Activated CD4-positive, alpha-beta T cell treated with anti-CD3 and anti-CD28 coated beads for 1 hour (primary cell): ENCODE results near the gene GTF3A.

Source experiments
- DNase-seq: peaks from one replicate; pipeline ENCODE4 v3.0.0-alpha.2; 2020

The GTF3A gene

DNA sequence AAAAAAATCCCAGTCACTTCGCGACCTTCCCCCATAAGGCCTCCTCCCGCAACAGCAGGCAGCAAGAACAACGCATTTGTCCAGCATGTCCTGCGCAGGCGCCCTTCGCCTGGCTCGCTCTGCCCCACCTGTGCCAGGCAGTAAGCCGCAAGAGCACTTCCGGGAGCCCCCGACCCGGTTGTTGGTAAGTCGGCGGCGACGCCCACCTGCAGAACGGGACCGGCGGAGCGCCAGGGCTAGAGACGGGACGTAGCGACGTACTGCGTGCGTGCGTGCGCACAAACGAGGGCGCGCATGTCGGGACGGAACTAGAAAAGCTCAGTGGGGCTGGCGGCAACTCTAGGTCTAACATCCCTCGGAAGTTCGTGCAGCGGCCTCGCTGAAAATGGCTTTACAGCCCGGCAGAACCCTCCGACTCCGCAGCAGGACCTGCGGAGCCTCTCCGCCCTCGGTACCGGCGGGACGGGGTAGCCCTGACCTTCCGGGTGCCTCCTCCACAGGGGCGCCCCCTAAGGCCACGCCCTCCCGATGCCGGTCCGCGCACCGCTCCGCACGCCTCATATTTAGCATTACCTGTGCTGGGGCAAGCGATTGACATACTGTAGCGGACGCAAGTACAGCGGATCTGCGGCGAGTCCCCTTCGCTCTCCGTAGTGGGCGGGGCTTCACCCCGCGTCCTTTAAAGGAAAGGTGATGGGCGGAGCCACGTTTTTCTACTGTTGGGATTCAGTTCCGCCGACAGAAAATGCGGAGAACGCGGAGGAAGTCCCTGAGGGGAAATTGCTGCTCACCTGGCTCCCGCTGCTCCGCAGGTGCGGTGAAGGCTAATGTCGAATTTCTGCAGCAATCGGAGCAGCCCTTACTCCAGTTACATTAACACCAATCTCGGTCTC, 25.8 kb downstream of the GTF3A start, which contains the start of gene MTIF3:
Gene MTIF3 (minus strand): TSS at position 629 of the 893 bp plus-strand sequence. CDS start 10,116 bp downstream, outside the sequence.
- DNase-seq, result peak; percentile 95

DNA sequence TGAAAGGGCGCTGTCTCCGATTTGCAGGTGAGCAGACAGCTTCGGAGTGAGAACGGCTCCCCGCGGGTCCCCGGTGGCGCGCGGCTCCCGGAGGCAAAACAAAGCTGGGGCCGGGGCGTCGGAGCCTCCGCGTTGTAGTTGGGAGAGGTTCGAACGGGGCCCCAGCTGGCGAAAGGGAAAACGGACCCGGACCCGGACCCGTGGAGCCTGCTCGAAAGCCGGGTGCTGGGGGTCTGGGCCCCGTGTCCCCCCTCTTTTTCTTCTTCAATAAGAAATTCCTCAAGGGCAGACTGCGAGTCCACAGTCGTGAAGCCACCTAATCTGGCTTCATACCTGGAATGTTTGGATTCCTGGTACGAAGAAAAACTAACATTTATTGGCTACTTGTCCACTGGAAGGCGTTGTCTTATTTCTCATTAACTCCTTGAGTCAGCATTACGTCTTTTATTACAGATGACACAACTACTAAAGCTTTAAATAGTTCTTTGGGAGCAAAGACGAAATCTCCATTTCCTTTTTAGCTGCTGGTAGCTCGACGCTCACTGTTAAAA, 26.6 kb downstream of the GTF3A start:
- DNase-seq, result peak; percentile 26

DNA sequence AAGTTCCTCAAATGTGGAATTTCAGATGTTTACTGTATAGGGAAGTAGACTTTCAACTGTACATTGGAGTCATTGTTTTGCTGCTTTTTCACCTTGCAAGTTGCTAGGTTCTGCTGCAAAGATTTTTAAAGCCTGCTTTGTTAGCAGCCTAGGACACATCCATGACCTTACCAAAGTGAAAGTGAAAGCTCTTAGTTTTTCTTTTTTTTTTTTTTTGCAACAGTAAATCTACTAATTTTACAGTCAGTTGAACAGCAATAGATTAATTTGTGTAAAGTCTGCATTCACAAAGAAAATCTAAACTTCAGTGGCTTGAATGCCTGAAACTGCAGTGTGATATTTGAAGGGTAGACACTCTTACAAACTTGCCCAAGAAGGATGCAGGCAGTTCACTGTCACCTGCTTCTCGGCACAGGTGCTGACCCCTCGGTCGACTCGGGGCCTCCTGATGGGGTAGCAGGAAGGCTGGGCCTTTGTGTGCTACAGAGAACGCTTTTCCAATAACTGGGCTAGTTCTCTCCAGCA, 31.0 kb downstream of the GTF3A start:
- no peak for DNase-seq

DNA sequence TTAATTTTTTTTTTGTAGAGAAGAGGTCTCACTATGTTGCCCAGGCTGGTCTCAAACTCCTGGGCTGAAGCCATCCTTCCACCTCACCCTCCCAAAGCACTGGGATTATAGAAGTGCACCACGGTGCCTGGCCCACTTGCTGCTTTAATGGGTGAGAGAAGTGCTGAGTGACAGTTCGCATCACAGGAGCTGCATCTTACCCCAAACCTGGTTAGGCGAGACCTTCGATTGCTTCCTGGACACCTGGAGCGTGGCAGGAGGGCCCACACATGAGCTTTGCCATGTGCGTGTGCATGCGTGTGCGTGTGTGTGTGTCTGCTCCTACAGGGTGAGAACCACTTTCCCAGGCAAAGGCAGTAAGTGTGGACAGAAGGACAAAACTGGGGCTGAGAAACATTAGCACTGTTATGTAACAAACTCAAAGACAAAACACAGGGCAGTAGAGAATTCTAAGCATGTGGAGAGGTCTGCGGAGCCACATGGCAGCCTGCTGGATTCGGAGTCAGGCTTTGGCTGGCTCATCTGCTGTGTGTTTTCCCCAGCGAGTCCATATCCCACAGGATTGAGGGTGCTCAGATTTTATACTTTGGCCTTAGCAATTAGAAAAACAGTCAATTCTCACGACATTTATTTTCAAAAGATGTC, 37.6 kb downstream of the GTF3A start:
- DNase-seq, result no peak

DNA sequence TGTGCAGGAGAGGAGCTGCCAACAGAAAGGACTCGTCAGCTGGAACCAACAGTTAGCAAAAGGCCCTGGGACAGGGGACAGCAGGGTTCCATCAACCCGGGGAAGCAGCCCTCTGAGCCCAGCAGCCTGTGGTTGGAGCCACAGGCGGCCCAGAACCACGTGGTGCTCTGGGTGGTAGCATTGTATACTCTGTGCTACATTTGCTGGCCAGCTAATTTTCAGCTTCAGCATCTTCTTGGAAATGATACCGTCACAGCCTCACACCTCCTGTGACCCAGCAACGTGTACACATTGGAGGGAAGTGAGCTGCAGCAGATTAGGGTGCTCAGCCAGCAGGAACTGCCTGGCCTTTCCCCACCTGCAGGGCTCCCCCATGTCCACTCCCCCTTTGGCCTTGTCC, 39.1 kb downstream of the GTF3A start:
- no peak for DNase-seq

DNA sequence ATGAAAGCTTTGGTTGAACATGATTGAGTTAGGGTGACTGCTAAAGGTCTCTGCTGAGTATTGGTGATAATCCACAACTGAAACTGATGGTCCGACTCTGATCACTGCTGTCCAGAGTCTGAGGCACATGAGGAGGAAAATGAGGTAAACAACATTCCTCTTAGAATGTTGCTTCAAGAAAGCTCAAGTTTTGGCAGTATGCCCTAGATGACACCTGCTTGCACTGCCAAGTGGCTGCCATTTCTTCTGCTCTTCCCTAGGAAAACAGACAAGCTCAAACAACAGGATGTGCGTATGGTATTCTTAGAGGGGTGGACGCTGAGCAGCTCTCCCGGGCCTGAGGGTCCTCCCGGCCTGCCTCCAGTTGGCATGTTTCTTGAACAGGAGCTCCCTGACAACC, 41.2 kb downstream of the GTF3A start:
- DNase-seq, result no peak

DNA sequence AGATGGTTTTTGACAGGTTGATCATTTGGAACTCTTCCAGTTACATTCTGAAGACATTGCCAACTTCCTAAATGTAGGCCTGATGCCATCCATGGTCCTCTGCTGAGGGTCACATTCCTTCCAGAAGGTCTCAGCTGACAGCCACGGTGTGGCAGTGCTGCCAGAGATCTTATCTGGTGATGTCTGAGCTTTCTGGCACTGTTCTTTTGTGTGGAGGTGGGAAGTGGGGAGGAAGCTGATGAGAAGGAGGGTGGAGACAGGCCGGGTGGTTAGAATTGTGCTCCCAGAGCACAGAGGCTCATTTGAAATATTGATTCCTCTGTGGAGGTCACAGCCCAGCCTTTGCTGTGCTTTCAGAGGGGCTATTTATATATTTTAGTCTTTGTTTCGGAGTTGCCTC, 42.1 kb downstream of the GTF3A start:
- no peak for DNase-seq

DNA sequence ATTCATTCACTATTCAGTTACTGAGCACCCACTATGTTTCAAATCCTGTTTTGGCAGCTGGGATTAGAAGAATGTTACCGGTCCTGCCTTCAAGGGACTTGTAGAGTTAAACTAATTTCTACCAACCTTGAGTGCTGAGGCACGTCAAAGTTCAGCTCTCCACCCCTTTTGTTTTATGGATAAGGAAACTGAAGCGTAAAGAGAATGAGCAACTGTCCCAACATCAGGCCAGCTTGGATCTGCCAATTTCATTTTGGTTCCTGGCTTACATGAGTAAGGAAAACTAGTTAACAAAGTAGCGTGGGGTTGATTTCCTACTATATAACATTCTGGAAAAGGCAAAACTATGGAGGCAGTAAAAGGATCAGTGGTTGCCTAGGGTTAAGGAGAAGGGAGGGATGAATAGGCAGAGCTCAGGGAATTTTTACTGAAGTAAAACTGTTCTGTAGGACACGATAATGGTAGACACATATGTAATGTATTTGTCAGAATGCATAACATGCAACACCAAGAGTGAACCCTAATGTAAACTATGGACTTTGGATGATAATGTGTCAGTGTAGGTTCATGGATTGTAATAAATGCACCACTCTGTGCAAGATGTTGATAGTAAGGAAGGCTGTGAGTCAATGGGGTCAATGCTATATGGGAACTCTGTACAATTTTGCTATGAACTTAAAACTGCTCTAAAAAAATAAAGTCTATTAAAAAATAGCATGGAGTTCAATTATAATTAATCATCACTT, 45.8 kb downstream of the GTF3A start:
- DNase-seq, result no peak

DNA sequence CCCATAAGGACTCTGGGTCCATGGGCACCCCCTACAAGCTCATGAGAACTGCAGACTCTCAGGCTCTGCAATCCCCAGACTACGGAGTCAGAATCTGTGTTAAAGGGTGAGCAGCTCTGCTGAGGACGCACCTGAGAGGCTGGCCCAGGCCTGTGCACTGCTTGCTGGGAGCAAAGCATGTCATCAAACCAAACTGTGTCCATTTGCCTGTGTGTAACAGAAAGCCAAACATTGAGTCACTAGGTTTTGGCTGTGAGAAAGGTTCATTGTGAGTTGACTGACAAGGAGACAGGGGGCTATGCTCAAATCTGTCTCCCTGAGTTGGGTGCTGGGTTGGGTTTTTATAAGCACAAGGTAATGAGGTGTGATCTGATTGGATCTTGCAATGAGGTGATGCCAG, 48.0 kb downstream of the GTF3A start:
- DNase-seq, result no peak

DNA sequence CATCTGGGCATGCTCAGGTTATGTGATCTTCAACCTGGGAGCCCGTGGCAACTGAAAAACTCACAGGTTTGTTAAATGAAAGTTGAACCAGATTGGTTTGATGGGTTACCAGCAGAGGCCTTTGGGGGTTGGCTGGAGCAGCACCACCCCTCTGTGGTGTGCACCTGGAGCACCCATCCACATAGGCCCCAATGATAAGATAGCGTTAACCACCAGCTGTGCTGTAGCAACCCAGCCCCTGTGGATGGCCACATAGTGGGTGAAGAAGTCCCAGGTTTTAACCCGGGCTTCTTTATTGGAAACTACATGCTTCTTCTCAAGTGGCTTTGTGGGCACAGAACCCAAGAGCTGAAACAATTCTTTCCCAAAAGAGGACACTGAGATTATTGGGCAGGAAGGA, 48.5 kb downstream of the GTF3A start:
- DNase-seq, result no peak

DNA sequence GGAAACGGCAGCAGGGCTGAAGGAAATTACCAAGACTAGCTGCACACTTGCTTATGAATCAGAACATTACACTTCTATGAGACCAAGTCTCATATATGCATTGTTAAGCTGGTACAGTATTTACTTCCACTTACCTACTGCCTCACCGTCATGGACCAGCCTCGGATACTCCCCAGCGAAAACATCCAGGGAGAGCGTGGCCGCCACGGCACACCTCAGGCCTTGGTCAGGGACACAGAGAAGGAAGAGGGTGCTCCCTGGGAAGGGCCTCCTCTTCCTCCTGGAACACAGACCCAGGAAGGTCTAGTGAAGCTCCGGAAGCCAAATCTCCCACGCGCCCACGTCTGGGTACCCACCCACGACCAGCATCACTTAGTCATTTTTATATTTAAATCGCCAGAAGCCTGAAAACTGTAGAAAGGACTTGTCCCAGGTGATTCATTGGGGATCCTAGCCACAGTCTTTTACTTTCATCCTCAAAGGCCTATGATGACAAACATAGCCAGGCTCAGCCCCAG, 50.4 kb downstream of the GTF3A start:
- DNase-seq, result no peak

DNA sequence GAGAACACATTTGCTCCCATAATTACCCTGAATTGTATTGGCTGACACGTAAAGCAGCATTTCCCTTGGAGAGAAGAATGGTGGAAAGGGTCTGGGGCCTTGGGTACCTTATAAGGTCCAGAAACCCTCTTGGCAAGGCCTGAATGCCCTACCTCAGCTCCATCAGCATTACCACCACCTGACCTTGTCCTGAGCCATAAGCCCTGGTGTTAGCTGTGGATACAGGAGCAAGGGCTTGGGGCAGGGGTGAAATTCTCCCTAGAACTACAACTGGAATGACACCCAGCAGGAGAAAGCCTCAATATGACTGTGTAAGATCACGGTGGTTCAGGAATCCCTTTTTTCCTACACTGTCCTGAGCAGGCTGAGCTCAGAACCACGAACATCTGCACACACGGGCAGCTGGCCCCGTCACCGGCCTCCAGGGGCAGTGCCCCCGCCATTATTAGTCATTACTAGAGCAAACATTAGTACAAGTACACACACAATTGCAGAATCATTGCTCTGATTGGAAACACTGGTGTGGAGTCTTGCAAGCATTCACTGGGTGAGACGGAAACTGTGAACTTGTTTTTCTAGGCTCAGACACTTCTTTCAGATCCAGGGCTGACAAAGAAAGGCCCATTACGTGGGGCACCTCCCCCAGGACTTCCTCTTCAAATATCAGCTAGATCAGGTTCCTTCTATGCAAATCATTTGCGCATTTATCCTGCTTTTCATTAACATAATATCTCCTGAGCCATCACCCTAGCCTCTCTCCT, 52.7 kb downstream of the GTF3A start:
- DNase-seq, result no peak

DNA sequence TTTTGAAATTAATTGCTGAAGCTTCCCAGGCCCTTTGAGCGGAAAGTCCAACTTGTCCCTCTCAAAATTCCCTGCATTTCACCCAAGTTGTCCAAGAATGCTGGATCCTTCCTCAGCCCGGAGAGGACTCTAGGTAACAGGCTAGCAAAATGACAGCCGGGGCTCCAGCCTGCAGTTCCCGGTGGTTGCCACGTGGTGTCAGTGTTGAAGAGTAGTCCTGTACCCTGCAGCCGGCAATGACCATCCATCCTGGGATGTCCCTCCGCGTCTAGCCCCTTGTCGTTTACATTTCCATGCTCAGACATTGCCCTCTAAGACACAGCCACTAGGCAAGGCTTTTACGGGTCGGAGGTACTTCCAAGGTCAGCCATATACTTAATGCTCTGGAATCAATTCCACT, 57.3 kb downstream of the GTF3A start:
- DNase-seq, result no peak

DNA sequence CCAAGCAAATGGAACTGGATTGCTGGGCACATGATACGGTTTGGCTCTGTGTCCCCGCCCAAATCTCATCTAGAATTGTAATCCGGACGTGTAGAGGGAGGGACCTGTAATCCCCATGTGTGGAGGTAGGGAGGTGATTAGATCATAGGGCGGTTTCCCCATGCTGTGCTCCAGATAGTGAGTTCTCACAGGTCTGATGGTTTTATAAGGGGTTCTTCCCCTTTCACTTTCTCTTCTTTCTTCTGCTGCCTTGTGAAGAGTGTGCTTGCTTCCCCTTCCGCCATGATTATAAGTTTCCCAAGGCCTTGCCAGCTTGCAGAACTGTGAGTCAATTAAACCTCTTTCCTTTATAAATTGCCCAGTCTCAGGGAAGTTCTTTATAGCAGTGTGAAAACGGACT, 58.6 kb downstream of the GTF3A start:
- DNase-seq, result no peak

DNA sequence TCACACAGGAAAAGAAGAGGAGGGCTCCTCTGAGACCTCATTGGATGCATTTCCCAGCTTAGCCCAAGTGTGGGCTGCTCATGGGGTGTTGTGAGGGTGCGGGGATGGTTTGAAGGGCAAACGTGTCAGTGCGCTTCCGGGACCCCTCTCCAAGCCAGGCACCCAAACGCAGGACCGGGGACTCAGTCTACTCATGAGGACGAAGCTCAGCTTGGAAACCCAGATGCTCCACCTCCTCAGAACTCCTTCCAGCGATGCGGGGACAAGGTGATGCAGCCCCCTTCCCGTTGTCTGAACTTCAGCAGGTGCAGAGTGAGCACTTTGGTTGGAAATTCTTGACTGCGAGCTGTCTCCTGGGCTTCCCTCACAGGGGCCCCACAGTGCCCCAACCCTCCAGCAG, 59.0 kb downstream of the GTF3A start:
- no peak for DNase-seq
